GM23248 (cell line): Measurements from ENCODE around the gene SANBR.

Experiments used
- EZH2 ChIP-seq: fragments of 200-600 bp; sonication (generic); IDR thresholded peaks from 2 replicates; pipeline ENCODE4 v1.6.1; 2018; ENCODE audit warnings: antibody characterized with exemption, mild to moderate bottlenecking; ENCODE audit not compliant: insufficient read depth, poor library complexity, severe bottlenecking
- EZH2phosphoT487 ChIP-seq: fragments of 200-600 bp; sonication (generic); IDR thresholded peaks from 2 replicates; pipeline ENCODE4 v1.6.1; 2018; ENCODE audit warnings: antibody characterized with exemption, moderate library complexity, mild to moderate bottlenecking, low read depth; ENCODE audit not compliant: insufficient read depth

DNA sequence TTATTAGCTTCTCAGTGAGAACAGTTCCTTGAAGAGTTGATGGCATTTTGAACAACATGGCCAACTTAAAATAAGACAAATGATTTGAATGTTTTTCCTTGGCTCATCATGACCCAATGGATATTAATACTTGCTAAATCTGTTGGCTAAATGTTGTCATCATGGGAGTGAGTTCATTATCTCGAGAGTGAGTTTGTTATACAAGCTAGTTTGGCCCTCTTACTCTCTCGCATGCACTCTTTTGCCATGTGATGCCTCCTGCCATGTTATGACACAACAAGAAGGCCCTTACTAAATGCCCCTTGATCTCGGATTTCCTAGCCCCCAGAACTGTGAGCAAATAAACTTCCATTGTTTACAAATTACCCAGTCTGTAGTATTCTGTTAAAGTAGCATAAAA lies 22.9 kb upstream of the SANBR start:
- TF ChIP-seq EZH2 (no peak), EZH2phosphoT487 (no peak)
